IPS-18a (cell line): ENCODE measurements around the gene BUB1B.

ENCODE experiments used
- H3K27ac ChIP-seq: one replicate; pipeline ENCODE4 v1.5.1; 2013; ENCODE audit warnings: low read length
- H3K27me3 ChIP-seq: one replicate; pipeline ENCODE4 v1.6.1; 2013; ENCODE audit warnings: mild to moderate bottlenecking, low read length; ENCODE audit not compliant: control insufficient read depth, insufficient read depth
- H3K36me3 ChIP-seq: one replicate; pipeline ENCODE4 v1.6.1; 2013; ENCODE audit warnings: low read depth, low read length; ENCODE audit not compliant: control insufficient read depth
- H3K4me1 ChIP-seq: one replicate; pipeline ENCODE4 v1.6.1; 2013; ENCODE audit warnings: low read depth, low read length; ENCODE audit not compliant: control insufficient read depth
- H3K4me3 ChIP-seq: one replicate; pipeline ENCODE4 v1.5.1; 2013; ENCODE audit warnings: low read length
- H3K9ac ChIP-seq: one replicate; pipeline ENCODE4 v1.6.1; 2013; ENCODE audit warnings: mild to moderate bottlenecking, low read length, moderate library complexity
- H3K9me3 ChIP-seq: one replicate; pipeline ENCODE4 v1.6.1; 2013; ENCODE audit warnings: low read depth, low read length; ENCODE audit not compliant: control insufficient read depth

BUB1B gene

DNA sequence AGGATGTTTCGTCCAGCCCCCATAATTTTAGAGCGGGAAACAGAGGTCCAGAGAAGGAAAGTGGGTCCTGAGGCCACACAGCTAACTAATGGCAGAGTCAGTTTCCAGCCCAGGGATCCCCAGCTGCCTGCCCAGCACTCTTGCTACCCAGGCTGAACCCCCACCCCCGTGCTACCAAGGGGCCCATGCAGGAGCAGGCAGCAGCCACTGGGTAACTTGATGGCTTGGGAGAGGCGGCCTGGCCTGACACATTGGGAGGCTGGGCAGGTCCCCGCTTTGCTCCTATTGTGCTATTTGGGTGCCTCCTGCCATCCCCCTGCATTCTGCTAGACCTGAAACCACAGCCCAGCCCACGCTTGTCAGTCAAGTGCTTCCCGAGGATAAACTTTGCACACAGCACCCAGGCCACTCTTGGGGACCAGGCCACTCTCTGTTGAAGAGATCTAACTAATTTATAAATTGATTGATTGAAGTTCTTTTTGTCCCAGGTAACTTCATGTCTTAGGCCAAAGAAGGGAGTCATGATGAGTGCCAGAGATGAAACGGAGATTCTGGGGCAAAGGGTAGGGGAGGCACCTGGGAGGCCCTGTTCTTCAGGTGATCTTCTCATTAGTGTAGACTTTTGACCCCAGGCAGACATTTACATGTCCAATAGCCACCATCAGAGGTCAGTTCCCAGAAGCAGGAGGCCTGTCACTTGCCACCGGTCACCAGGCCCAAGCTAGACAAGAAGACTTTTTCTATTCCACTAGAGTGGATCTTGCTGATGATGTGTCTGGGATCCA is 85.0 kb downstream of the BUB1B start:
- H3K27ac ChIP-seq: no peak overlapping the region
- peaks cover 7% of the 10 kb centered on the region for H3K27me3 ChIP-seq
- H3K4me1 ChIP-seq: peaks cover 5% of the 10 kb centered on the region
- no peaks in the 10 kb centered on the region for H3K9me3 ChIP-seq
- H3K9ac ChIP-seq: no peak overlapping the region
- H3K4me3 ChIP-seq: no peak overlapping the region
- no peaks in the 10 kb centered on the region for H3K36me3 ChIP-seq

DNA sequence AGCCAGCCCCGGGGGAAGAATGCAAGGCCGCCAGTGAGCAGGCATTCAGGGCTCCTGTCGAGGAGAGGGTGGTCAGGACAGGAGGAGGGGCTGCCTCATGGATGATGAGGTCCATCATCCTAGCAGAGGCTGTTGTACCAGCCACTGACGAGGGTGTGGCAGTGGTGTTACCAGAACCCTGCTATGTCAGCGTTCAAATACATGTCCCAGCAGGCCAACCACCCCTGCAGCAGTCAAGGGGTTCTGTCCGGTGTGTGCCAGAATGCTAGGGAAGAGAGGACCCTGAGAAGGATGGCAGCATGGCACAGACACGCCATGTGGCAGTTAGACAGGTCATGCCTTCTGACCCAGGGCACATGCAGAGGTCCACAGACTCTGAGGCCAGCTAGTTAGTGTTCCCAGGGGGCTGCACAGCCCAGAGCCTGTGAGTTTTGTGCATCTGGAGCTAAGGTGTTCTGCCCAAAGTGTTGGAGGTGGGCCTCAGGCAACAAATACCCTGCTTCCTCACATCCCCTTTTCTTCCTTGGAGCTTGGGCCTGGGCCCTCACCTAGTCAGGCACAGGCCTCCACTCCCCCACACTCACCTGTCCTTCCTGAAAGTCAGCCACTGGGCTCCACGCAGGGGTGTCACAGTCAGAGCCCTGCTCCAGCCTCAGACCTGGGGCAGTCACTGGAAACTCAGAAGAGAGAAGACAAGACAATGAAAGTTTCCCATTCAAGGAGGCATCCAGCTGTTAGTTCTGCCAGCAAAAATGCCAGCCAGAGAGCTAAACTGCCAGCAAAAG is 85.8 kb downstream of the BUB1B start:
- peaks cover 5% of the 10 kb centered on the region for H3K4me1 ChIP-seq
- H3K27ac ChIP-seq: no peak overlapping the region
- no peaks in the 10 kb centered on the region for H3K9me3 ChIP-seq
- peaks cover 16% of the 10 kb centered on the region for H3K27me3 ChIP-seq
- H3K4me3 ChIP-seq: no peak overlapping the region
- no peaks in the 10 kb centered on the region for H3K36me3 ChIP-seq
- no peak overlapping the region for H3K9ac ChIP-seq

DNA sequence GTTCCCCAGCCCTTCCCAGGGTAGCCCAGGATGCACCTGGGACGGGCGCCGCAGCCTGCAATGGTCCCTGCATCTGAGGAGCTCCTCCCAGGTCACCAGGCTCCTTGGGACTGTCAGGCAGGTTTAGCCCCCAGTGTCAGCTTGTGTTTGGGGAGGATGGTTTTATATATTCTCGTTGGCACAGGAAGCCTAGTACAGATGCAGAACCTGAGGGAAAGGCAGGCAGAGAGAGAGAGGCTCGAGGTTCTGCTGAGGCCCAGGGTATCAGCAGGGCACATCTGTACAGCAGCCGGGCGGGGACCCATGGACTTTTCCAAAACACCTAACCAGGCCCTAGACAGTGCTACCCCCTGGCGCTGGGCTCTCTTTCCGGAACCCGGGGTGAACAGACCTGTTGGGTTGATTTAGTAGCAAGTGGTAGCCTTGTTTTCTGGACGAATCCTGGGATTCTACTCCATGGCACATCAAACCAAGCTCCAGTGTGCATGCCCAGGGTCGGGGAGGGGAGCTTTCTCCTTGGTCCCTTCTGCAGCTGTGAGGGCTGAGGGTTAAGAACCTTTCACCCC is 86.6 kb downstream of the BUB1B start:
- H3K27me3 ChIP-seq: peaks cover 24% of the 10 kb centered on the region
- no peak overlapping the region for H3K9ac ChIP-seq
- no peaks in the 10 kb centered on the region for H3K36me3 ChIP-seq
- peaks cover 5% of the 10 kb centered on the region for H3K4me1 ChIP-seq
- no peaks in the 10 kb centered on the region for H3K9me3 ChIP-seq
- no peak overlapping the region for H3K4me3 ChIP-seq
- H3K27ac ChIP-seq: no peak overlapping the region

DNA sequence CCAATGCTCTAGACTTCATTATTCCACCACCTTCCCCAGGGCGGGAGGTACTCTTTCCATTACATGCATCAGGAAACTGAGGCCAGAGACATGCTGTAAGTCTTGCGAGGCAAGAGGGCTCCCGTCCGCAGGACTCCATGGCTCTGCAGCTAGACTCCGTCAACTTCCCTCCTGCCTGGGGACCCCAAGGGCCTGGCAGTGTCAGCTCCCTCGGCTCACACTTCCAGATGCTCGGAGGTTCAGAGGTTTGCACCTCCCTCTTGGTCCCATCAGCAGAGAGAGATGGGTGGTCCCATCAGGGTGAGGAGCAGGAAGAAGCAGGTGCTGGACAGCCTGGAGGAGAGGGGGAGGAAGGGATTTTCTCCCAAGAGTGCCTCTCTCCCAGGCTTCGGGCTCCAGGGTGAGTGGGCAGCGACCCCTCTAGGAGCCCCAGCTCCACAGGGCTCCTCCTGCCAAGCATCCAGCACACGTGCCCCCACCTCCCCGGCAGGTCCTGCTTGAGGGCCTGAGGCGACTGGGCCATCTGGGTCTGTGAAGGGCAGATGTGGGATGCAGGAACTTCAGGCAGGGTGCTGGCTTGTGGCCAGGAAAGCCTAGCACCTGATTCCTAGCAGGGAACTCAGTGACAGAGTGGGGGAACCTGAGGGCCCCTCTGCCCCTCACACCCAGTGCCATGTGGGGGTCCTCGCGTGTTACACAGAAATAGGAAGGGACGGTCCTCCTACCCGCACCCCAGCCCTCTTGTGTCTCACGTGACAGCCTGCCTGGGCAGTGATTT is 87.3 kb downstream of the BUB1B start:
- Histone ChIP-seq H3K27ac (no peak overlapping the region), H3K9ac (no peak overlapping the region), H3K9me3 (no peaks in the 10 kb centered on the region), H3K36me3 (no peaks in the 10 kb centered on the region), H3K27me3 (peaks cover 31% of the 10 kb centered on the region), H3K4me3 (no peak overlapping the region), H3K4me1 (peaks cover 5% of the 10 kb centered on the region)

DNA sequence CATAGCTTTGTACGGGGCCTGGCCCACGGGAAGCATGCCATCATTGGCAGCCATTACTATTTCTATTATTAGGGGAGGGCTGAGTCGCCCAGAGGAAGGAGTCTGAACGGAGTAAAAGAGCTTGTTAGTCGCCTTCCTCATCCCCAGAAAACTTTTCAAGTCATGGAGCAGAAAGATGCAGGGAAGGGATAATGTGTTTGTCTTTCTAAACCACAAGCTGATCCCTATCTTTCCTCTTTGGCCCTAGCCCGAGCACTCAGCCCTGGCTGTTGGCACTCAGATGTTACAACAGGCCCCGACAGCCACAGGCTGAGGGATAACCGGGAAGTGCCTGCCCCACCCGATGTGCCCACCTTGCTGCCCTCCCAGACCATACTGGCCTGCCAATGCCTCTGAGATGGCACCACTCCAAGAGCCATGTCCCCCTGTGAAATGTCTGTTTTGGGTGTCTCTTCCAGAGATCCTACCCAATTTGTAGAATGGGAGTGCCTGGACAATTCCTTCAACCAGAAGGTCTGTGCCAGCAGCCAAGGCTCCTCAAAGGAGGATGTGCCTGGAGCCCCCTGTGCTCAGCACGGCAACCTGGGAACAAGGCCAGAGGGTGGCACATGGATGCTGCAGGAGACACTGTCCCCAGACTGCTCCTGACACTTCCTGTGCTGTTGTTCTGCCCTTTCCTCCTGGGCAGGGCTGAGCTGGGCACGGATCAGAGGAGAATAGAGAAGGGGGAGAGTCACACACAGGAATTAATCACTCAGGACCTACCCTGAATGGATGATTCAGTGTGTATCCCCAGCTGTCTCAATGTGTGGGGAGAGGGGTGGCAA is 88.8 kb downstream of the BUB1B start:
- Histone ChIP-seq H3K4me1 (peaks cover 5% of the 10 kb centered on the region), H3K9me3 (no peaks in the 10 kb centered on the region), H3K4me3 (no peak overlapping the region), H3K27ac (no peak overlapping the region), H3K9ac (no peak overlapping the region), H3K27me3 (peaks cover 45% of the 10 kb centered on the region), H3K36me3 (no peaks in the 10 kb centered on the region)

DNA sequence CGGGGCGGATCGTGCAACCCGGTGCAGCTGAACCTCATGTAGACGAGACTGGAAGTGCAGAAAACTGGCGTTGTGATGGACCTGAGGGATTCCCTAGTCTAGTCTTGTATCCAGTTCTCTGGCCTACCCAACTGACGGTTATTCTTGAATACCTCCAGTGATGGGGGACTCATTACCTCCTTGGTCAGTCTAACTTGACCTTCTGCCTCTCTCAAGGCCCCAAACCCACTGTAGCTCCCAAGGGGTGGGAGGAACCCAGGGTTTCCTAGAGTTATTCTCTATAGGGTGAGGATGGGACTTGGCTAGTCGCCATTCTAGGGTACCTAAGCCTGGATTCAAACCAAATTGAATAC is 89.4 kb downstream of the BUB1B start:
- Histone ChIP-seq H3K36me3 (no peaks in the 10 kb centered on the region), H3K4me3 (no peak overlapping the region), H3K9ac (no peak overlapping the region), H3K27ac (no peak overlapping the region), H3K27me3 (peaks cover 45% of the 10 kb centered on the region), H3K9me3 (no peaks in the 10 kb centered on the region), H3K4me1 (no peaks in the 10 kb centered on the region)

DNA sequence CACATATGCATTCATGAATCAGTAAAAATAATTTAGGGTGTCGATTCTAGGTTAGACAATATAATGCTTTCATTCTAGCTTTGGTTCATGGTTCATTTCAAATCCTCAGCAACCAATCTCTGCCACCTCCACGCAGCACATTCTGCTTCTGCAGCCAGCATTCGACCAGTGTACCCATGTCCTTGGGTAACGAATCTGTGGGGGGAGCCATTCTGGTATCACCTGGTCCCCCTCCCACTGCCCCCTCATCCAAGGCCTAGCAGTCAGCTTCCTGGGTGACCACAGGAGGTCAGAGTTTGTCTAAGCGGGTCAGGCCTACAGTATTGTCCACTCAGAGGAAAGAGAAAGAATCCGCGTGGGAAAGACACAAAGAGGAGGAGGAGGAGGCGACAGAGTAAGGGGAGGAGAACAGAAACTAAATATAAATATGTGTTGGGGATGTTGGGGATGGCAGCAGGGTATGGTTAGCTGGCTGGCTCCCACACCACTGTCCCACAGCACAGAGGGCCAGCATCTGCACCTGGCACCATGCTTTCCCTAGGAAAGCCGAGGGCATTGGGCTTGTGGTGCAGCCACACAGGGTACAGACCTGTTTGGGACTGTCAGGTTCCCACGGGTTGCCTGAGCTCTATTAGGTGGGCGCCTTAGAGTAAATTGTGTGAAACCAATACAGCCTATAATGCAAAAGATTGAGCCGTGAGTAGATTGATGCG is 90.1 kb downstream of the BUB1B start:
- Histone ChIP-seq H3K9me3 (no peaks in the 10 kb centered on the region), H3K27me3 (peaks cover 45% of the 10 kb centered on the region), H3K9ac (no peak overlapping the region), H3K4me3 (no peak overlapping the region), H3K4me1 (no peaks in the 10 kb centered on the region), H3K36me3 (no peaks in the 10 kb centered on the region), H3K27ac (no peak overlapping the region)

DNA sequence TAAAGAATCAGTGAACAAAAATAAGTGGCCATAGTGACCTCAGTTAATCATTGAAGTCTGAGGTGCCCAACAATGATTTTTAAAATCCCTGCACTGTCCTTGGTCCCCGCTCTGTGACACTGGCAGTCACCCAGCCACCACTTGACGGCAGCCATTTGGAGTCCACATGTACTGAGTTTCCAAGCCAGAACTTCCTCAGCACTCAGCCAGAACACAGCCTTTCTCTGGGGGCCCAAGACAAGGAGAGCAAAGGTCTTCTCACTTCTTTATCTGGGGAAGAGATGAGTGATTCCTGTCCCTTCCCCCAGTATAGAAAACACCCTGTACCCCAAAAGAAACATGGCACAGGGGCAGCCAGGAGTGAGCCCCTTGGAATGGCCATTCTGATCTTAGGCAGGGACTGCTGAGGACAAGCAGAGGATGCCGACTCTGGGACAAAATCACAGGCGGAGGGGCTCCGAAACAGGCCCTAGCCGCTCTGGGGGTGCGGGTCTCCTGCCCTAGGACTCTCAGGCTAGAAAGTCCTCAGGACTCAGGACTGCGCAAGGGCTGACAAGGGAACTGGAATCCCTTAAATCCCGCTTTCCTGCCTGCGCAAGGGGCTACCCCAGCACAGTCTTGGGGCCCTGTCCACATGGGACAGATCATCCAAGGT is 90.7 kb downstream of the BUB1B start:
- Histone ChIP-seq H3K36me3 (no peaks in the 10 kb centered on the region), H3K27ac (no peak overlapping the region), H3K4me3 (peak overlapping the region; percentile 60), H3K9ac (no peak overlapping the region), H3K9me3 (no peaks in the 10 kb centered on the region), H3K27me3 (peaks cover 45% of the 10 kb centered on the region), H3K4me1 (no peaks in the 10 kb centered on the region)

DNA sequence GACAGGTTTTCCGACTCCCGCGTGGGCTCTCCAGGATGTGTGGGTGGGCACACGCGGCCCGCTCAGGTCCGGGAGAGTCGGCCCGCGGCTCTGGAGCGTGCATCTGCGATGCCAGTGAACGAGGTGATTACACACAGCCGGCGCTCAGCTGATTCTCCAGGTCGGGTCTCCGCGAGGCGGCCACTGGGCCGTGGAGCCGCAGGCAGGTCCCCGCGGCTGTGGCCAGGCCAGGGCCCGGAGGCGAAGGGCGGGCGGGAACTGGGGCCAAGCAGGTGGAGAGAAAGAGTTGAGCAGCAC is 91.2 kb downstream of the BUB1B start:
- peaks cover 45% of the 10 kb centered on the region for H3K27me3 ChIP-seq
- no peaks in the 10 kb centered on the region for H3K36me3 ChIP-seq
- H3K27ac ChIP-seq: no peak overlapping the region
- H3K9ac ChIP-seq: no peak overlapping the region
- no peaks in the 10 kb centered on the region for H3K4me1 ChIP-seq
- no peaks in the 10 kb centered on the region for H3K9me3 ChIP-seq
- H3K4me3 ChIP-seq: peak overlapping the region; percentile 60

DNA sequence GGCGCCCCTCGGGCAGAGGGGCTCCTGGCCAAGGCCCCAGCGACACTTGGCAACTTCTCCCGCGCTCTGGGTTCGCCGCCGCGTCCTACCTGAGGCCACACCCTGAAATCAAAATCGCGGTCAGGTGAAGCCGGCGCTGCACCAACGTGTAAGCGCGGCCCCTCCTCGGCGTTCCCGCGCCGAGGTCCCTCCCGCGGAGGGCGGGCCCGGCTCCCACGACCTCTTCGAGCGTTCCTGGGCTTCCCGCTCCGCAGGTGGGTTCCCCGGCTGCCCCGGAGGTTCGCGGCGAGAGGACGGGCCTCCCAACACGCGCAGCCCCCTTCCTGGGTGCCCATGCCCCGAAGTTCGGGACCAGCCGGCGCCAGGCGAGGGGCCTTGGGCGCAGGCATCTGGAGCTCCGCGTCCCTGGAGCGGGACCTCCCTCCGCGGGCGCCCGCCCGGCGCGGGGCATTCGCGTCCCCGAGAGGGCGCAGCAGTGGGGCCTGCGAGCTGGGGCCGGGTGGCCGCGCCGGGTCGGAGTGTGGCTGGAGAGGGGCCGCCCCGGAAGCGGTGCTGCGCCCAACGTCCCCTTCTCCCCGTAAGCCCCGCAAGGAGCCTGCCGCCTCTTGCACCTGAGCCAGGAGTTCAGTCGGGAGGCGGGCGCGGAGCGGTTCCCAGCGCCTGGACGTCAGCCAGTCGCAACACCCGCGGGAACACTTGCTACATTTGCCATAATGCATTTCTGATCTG is 91.7 kb downstream of the BUB1B start:
- no peaks in the 10 kb centered on the region for H3K4me1 ChIP-seq
- H3K4me3 ChIP-seq: peak overlapping the region; percentile 60
- no peak overlapping the region for H3K27ac ChIP-seq
- H3K9me3 ChIP-seq: no peaks in the 10 kb centered on the region
- no peaks in the 10 kb centered on the region for H3K36me3 ChIP-seq
- H3K27me3 ChIP-seq: peaks cover 45% of the 10 kb centered on the region
- H3K9ac ChIP-seq: no peak overlapping the region
